H1 (cell line): ENCODE measurements around the gene ID2. TPM values are rescaled to one million over a fixed set of nuclear protein-coding genes. Genes with fewer than 3 reads are reported as not detected.

Source experiments
- CTCF ChIA-PET: fragments of 300-600 bp; sonication (Branson Sonifier 250); formaldehyde crosslinking; loops from one replicate; lab custom pipeline; 2021; ENCODE audit not compliant: partially characterized antibody; lab: Charles Lee
- POLR2A ChIA-PET: fragments of 300-600 bp; sonication (Branson Sonifier 250); formaldehyde crosslinking; loops from one replicate; lab custom pipeline; 2021; ENCODE audit warnings: inconsistent platforms; ENCODE audit not compliant: partially characterized antibody; lab: Charles Lee
- DNase-seq, 2 experiments: peaks; one replicate each; pipeline versions ENCODE4 v3.0.0 to v3.0.0-alpha.2; 2010 to 2022; ENCODE audit warnings: low spot score in 2 of 2, low read depth in 1 of 2, mixed read lengths in 1 of 2
- FAIRE-seq: peaks from 2 replicates; lab custom pipeline; 2011; peaks lifted over from hg19 to GRCh38; lab: Jason Lieb, UNC
- H2AFZ ChIP-seq: 2 replicates; pipeline ENCODE4 v1.8.1; 2012; ENCODE audit warnings: low read length, inconsistent platforms
- H2AK5ac ChIP-seq: 2 replicates; pipeline ENCODE4 v1.6.1; 2013; ENCODE audit warnings: low read depth, low read length
- H2BK120ac ChIP-seq: replicated peaks from 2 replicates; pipeline ENCODE3; 2013; ENCODE audit warnings: low read depth, low read length, inconsistent platforms
- H2BK12ac ChIP-seq: 2 replicates; pipeline ENCODE4 v1.6.1; 2013; ENCODE audit warnings: low read depth, low read length
- H2BK15ac ChIP-seq: 2 replicates; pipeline ENCODE4 v1.6.1; 2013; ENCODE audit warnings: low read length
- H2BK20ac ChIP-seq: 2 replicates; pipeline ENCODE4 v1.6.1; 2013; ENCODE audit warnings: low read length
- H2BK5ac ChIP-seq: 2 replicates; pipeline ENCODE4 v1.6.1; 2013; ENCODE audit warnings: low read depth, low read length
- H3K14ac ChIP-seq: 2 replicates; pipeline ENCODE4 v1.6.1; 2013; ENCODE audit warnings: inconsistent platforms; ENCODE audit not compliant: insufficient read length
- H3K18ac ChIP-seq: 2 replicates; pipeline ENCODE4 v1.6.1; 2013; ENCODE audit warnings: low read length; ENCODE audit errors: extremely low read depth
- H3K23ac ChIP-seq: 2 replicates; pipeline ENCODE4 v1.6.1; 2013; ENCODE audit warnings: inconsistent platforms; ENCODE audit not compliant: insufficient read length
- H3K23me2 ChIP-seq: 2 replicates; pipeline ENCODE4 v1.6.1; 2013; ENCODE audit warnings: low read depth, low read length
- H3K27ac ChIP-seq: 2 replicates; pipeline ENCODE4 v1.6.1; 2011; ENCODE audit warnings: low read depth, low read length, inconsistent platforms
- H3K27me3 ChIP-seq, 4 experiments: replicated peaks in 1 of 4; 1 replicate in 1 of 4; 2 replicates in 3 of 4; pipeline versions ENCODE4 v1.6.1 to v1.8.1; 2011 to 2013; ENCODE audit warnings: low read length in 3 of 4, mild to moderate bottlenecking in 3 of 4, inconsistent platforms in 2 of 4, mixed read lengths in 2 of 4, moderate library complexity in 1 of 4; ENCODE audit not compliant: control insufficient read depth in 3 of 4, insufficient read depth in 3 of 4; ENCODE audit errors: extremely low read depth in 1 of 4
- H3K36me3 ChIP-seq, 4 experiments: 2 replicates each; pipeline versions ENCODE4 v1.6.1 to v1.8.1; 2011 to 2013; ENCODE audit warnings: mild to moderate bottlenecking in 4 of 4, low read length in 3 of 4, moderate library complexity in 2 of 4, control low read depth in 1 of 4, inconsistent platforms in 1 of 4; ENCODE audit not compliant: insufficient read depth in 4 of 4, control insufficient read depth in 2 of 4
- H3K4ac ChIP-seq: replicated peaks from 2 replicates; pipeline ENCODE3; 2013; ENCODE audit warnings: low read length, low read depth, mixed read lengths, inconsistent platforms; ENCODE audit not compliant: insufficient read length
- H3K4me1 ChIP-seq, 4 experiments: replicated peaks in 1 of 4; 1 replicate in 1 of 4; 2 replicates in 3 of 4; pipeline versions ENCODE4 v1.6.1 to v1.8.1; 2011 to 2013; ENCODE audit warnings: low read length in 3 of 4, inconsistent platforms in 2 of 4, mixed read lengths in 1 of 4; ENCODE audit not compliant: insufficient read depth in 4 of 4, control insufficient read depth in 3 of 4
- H3K4me2 ChIP-seq, 2 experiments: 2 replicates each; pipeline versions ENCODE4 v1.6.1 to v1.8.1; 2011 to 2013; ENCODE audit warnings: low read depth in 2 of 2, low read length in 2 of 2, control low read depth in 1 of 2, inconsistent platforms in 1 of 2, mild to moderate bottlenecking in 1 of 2; ENCODE audit not compliant: insufficient read depth in 1 of 2
- H3K4me3 ChIP-seq, 4 experiments: fragments of 200-600, 300-600 bp in 1 of 4; sonication (generic), shearing (Covaris generic), sonication (Bioruptor Twin) in 1 of 4; 2 replicates each; pipeline versions ENCODE4 v1.5.1 to v1.8.1; 2011 to 2016; ENCODE audit warnings: low read length in 4 of 4, low read depth in 3 of 4, control low read depth in 2 of 4, inconsistent platforms in 2 of 4, mild to moderate bottlenecking in 2 of 4, mixed read lengths in 1 of 4, moderate library complexity in 1 of 4; ENCODE audit not compliant: insufficient read depth in 2 of 4; ENCODE audit errors: extremely low read depth in 1 of 4
- H3K56ac ChIP-seq: replicated peaks from 2 replicates; pipeline ENCODE3; 2013; ENCODE audit warnings: low read depth, mild to moderate bottlenecking, mixed read lengths, low read length, inconsistent platforms; ENCODE audit not compliant: insufficient read length
- H3K79me1 ChIP-seq: 2 replicates; pipeline ENCODE4 v1.6.1; 2013; ENCODE audit warnings: low read depth, low read length, control low read depth
- H3K79me2 ChIP-seq, 2 experiments: 2 replicates each; pipeline versions ENCODE4 v1.6.1 to v1.8.1; 2012 to 2013; ENCODE audit warnings: low read length in 2 of 2, mild to moderate bottlenecking in 2 of 2, inconsistent platforms in 1 of 2; ENCODE audit not compliant: insufficient read depth in 2 of 2, control insufficient read depth in 1 of 2
- H3K9ac ChIP-seq, 4 experiments: replicated peaks in 1 of 4; 1 replicate in 1 of 4; 2 replicates in 3 of 4; pipeline versions ENCODE4 v1.6.1 to v1.8.1; 2011 to 2013; ENCODE audit warnings: low read depth in 3 of 4, low read length in 3 of 4, control low read depth in 2 of 4, mild to moderate bottlenecking in 2 of 4, moderate library complexity in 2 of 4, inconsistent platforms in 1 of 4; ENCODE audit errors: extremely low read depth in 1 of 4
- H3K9me3 ChIP-seq, 2 experiments: 2 replicates each; pipeline versions ENCODE4 v1.6.1 to v1.8.1; 2012 to 2013; ENCODE audit warnings: mild to moderate bottlenecking in 2 of 2, moderate library complexity in 2 of 2, control low read depth in 1 of 2, inconsistent platforms in 1 of 2, low read depth in 1 of 2, low read length in 1 of 2, mixed read lengths in 1 of 2; ENCODE audit not compliant: insufficient read depth in 2 of 2
- H4K20me1 ChIP-seq, 2 experiments: replicated peaks in 1 of 2; 2 replicates each; pipeline versions ENCODE3 to v1.8.1; 2011 to 2013; ENCODE audit warnings: inconsistent platforms in 2 of 2, low read length in 2 of 2, mild to moderate bottlenecking in 1 of 2; ENCODE audit not compliant: insufficient read depth in 2 of 2, control insufficient read depth in 1 of 2
- H4K5ac ChIP-seq: 2 replicates; pipeline ENCODE4 v1.6.1; 2013; ENCODE audit warnings: low read length, low read depth, mixed read lengths, inconsistent platforms; ENCODE audit not compliant: insufficient read length
- H4K8ac ChIP-seq: 2 replicates; pipeline ENCODE4 v1.8.0; 2013; ENCODE audit warnings: mild to moderate bottlenecking, moderate library complexity, low read length, inconsistent platforms; ENCODE audit not compliant: insufficient read depth; ENCODE audit errors: extremely low read depth
- H4K91ac ChIP-seq: replicated peaks from 2 replicates; pipeline ENCODE3; 2013; ENCODE audit warnings: low read length, mixed read lengths, inconsistent platforms; ENCODE audit not compliant: insufficient read length
- CBX5 ChIP-seq: fragments of 300-800, 300-1000 bp; sonication (generic); IDR thresholded peaks from 2 replicates; pipeline ENCODE4 v1.7.1; 2016; ENCODE audit warnings: antibody characterized with exemption, low read length, low read depth
- RAD21 ChIP-seq, 2 experiments: IDR thresholded peaks in 1 of 2; conservative IDR thresholded peaks in 1 of 2; 2 replicates each; pipeline ENCODE4 v1.6.1; 2011; ENCODE audit warnings: low read depth in 2 of 2, low read length in 2 of 2, improper control_type of control experiment in 1 of 2, inconsistent platforms in 1 of 2, mild to moderate bottlenecking in 1 of 2, moderate library complexity in 1 of 2
- WGBS, 2 experiments: shearing (Covaris generic) in 1 of 2; methylation state at CpG; one replicate each; pipeline versions ENCODE4 v1.1.6 to v1.1.7; 2013 to 2015; ENCODE audit warnings: low lambda C conversion rate in 2 of 2, mixed read lengths in 2 of 2, inconsistent platforms in 1 of 2, low coverage in 1 of 2, missing lambda C conversion rate in 1 of 2; ENCODE audit not compliant: insufficient replicate concordance in 2 of 2, insufficient coverage in 1 of 2, insufficient read length in 1 of 2; ENCODE audit errors: extremely low coverage in 1 of 2, missing lambda C conversion rate in 1 of 2; 5-methylcytosine and 5-hydroxymethylcytosine counted together
- polyA plus RNA-seq, 7 experiments: library from polyadenylated mRNA; depleted of rRNA in 3 of 7; stranded (reverse) in 5 of 7; unstranded in 2 of 7; fragments of >200 nt in 5 of 7; fragments of 200-250 nt in 2 of 7; gene quantifications; 1 replicate in 5 of 7; 2 replicates in 1 of 7; 4 replicates in 1 of 7; pipeline versions ENCODE4 v1.2.1 to v1.2.3, GENCODE V29; 2011 to 2013; ENCODE audit warnings: missing spikeins in 2 of 7, mixed read lengths in 2 of 7
- total RNA-seq: library from RNA; stranded (reverse); fragmentation: NEBNext Ultra II Directional; extraction: Animal tissue kit (Norgen Biotek cat#: 25700); gene quantifications from 2 replicates; pipeline ENCODE4 v1.2.1, GENCODE V29; 2021

The ID2 gene
- total and polyA plus RNA-seq, 2 of the 8 experiments (the other 6 are each of a cell fraction or from before 2014, with no cell fraction given), result 36.7 to 214 TPM

- H4K91ac ChIP-seq, result no peak overlapping the region
- ChIA-PET POLR2A (no interaction called here), CTCF (no interaction called here)
- H3K9me3 ChIP-seq, result no peaks in the 10 kb centered on the region
- no peak overlapping the region for H3K56ac ChIP-seq
- H2BK12ac ChIP-seq, result no peak overlapping the region
- WGBS, 2 experiments, result 90% methylated on average over 6 of the region's 6 CpGs; no CpG with 5 or more reads in 1 of the 2 experiments
- H3K9ac ChIP-seq, result no peak overlapping the region
- H3K4ac ChIP-seq, result no peak overlapping the region
- no peaks in the 10 kb centered on the region for H3K79me1 ChIP-seq
- H3K14ac ChIP-seq, result no peak overlapping the region
- FAIRE-seq, result no peak
- no peak overlapping the region for H4K8ac ChIP-seq
- H3K27ac ChIP-seq, result no peak overlapping the region
- H2BK20ac ChIP-seq, result peak overlapping the region; percentile 32; the same call in 1 of the 2 replicates
- H3K27me3 ChIP-seq, result peaks cover 0 to 2% (median 0%) of the 10 kb centered on the region in 4 experiments; a peak in 1 of 7 replicates
- H2BK120ac ChIP-seq, result no peak overlapping the region
- H3K79me2 ChIP-seq, result no peaks in the 10 kb centered on the region
- H4K5ac ChIP-seq, result no peak overlapping the region
- H3K18ac ChIP-seq, result no peak overlapping the region
- H3K23ac ChIP-seq, result no peak overlapping the region
- H3K4me3 ChIP-seq, result no peak overlapping the region
- no peak overlapping the region for H2AK5ac ChIP-seq
- H3K23me2 ChIP-seq, result no peaks in the 10 kb centered on the region
- TF ChIP-seq RAD21 (IDR thresholded peaks at IDR 0.05 in 1 of 2, conservative IDR thresholded peaks at IDR 0.05 in 1 of 2; ENCODE audit: low read depth in 2 of 2, low read length in 2 of 2) (peak in 1 of 2 experiments; percentile 10; a peak in 1 of 4 replicates), CBX5 (no peak)
- no peak for DNase-seq
- no peak overlapping the region for H2BK5ac ChIP-seq
- no peak overlapping the region for H3K4me2 ChIP-seq
- H4K20me1 ChIP-seq, result no peaks in the 10 kb centered on the region
- H3K36me3 ChIP-seq, result no peaks in the 10 kb centered on the region
- H2BK15ac ChIP-seq, result 0 out of 2 replicates have a peak overlapping the region, but pooled peaks have one; percentile 16
- H3K4me1 ChIP-seq, result no peaks in the 10 kb centered on the region; a peak in 2 of 7 replicates
- 0 out of 2 replicates have a peak overlapping the region, but pooled peaks have one; percentile 9 for H2AFZ ChIP-seq
Measured at GRCh38 chr2:8654041-8654440, 27.8 kb upstream of the ID2 start.
